Activated T-cell treated with anti-CD3 and anti-CD28 coated beads, Interleukin-2, amount 50 U/mL, for 72 hours (primary cell): ENCODE results near the gene SEC61A2. TPM values are rescaled to one million over a fixed set of nuclear protein-coding genes. Genes with fewer than 3 reads are reported as not detected.
A peak's percentile ranks its signal among the peaks of the same experiment; 100 is the strongest.

Experiments used
- ATAC-seq, 2 donors: fragments of 150-1000 bp; cut with Tn5 transposase; replicated peaks in 1 of 2; 2 replicates each; pipeline ENCODE4 v1.10.0; 2021; ENCODE audit warnings: moderate library complexity in 2 of 2, mild to moderate bottlenecking in 1 of 2
- DNase-seq, 2 donors: peaks; one replicate each; pipeline ENCODE4 v3.0.0; 2021 to 2022; ENCODE audit warnings: mixed read lengths in 1 of 2
- H3K27ac Mint-ChIP-seq: one replicate; pipeline ENCODE4 v1.8.0; 2022; ENCODE audit warnings: mild to moderate bottlenecking, moderate library complexity, mixed read lengths
- H3K27me3 Mint-ChIP-seq: one replicate; pipeline ENCODE4 v1.8.0; 2022; ENCODE audit warnings: low read depth, mixed read lengths
- H3K36me3 Mint-ChIP-seq, 2 donors: one replicate each; pipeline ENCODE4 v1.8.0; 2022; ENCODE audit warnings: mixed read lengths in 2 of 2, mild to moderate bottlenecking in 1 of 2; ENCODE audit not compliant: insufficient read depth in 2 of 2
- H3K4me1 Mint-ChIP-seq: one replicate; pipeline ENCODE4 v1.8.0; 2022; ENCODE audit warnings: low read depth, mixed read lengths
- H3K4me3 Mint-ChIP-seq, 2 donors: one replicate each; pipeline ENCODE4 v1.8.0; 2022; ENCODE audit warnings: mild to moderate bottlenecking in 2 of 2, mixed read lengths in 2 of 2, moderate library complexity in 2 of 2
- H3K9me3 Mint-ChIP-seq, 2 donors: one replicate each; pipeline ENCODE4 v1.8.0; 2022; ENCODE audit warnings: mixed read lengths in 2 of 2
- total RNA-seq, 2 donors: library from RNA; stranded (reverse); gene quantifications; one replicate each; pipeline ENCODE4 v1.2.3, GENCODE V29; 2022

SEC61A2 gene
- total RNA-seq, 2 donors from 2014 or later = 20.3 to 20.9 TPM

DNA sequence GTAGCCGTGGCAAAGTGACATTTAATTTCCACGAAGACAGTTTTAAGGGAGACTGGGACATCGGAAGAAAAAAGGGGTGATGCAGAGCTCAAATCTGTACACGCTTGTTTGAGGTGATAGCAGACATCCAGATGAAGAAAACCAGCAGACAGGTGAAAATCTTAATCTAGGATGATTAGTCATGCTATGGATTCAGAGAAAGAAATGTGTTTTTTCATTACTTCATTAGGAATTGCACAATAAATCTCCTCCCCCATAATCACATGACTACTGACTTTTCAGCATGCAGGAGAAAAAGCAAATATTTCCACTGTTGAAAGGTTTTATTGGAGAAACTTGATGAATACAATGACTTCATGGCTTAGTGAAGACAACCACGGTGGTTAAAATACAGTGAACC lies 63.7 kb downstream of the SEC61A2 start:
- DNase-seq (no peak), ATAC-seq (no peak)
- peaks cover 13 to 20% of the 10 kb centered on the region in 2 donors for H3K36me3 Mint-ChIP-seq
- peaks cover 56% of the 10 kb centered on the region for H3K4me1 Mint-ChIP-seq
- no peaks in the 10 kb centered on the region for H3K27me3 Mint-ChIP-seq
- H3K4me3 Mint-ChIP-seq = peak overlapping the region in 1 of 2 donors; percentile 2
- H3K27ac Mint-ChIP-seq = no peak overlapping the region
- no peaks in the 10 kb centered on the region for H3K9me3 Mint-ChIP-seq

DNA sequence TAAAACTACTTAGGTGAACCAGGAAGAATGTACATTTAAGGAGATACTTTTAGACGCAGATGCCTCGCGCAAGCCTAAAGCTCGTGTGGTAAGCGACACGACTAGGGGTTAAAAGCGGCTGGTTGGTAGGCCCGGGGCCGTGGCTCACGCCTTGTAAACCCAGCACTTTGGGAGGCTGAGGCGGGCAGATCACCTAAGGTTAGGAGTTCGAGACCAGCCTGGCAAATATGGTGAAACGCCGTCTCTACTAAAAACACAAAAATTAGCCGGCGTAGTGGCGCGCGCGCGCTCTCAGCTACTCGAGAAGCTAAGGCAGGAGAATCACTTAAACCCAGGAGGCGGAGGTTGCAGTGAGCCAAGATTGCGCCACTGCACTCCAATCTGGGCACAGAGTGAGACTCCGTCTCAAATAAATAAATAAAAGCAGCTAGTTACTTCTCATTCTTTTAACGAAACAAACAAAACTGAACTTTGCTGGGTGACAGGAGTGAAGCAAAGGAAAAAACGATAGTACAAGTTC lies 65.3 kb downstream of the SEC61A2 start:
- peak; percentile 43 to 51 for DNase-seq
- ATAC-seq = peak in 1 of 2 donors; percentile 14
- Mint-ChIP-seq H3K4me3 (peak overlapping the region; percentile 91 to 99), H3K27ac (peak overlapping the region; percentile 93), H3K9me3 (no peaks in the 10 kb centered on the region), H3K27me3 (no peaks in the 10 kb centered on the region), H3K36me3 (peaks cover 13 to 28% of the 10 kb centered on the region in 2 donors), H3K4me1 (peaks cover 68% of the 10 kb centered on the region)

- ATAC-seq = peak in 1 of 2 donors; percentile 1
- Mint-ChIP-seq H3K36me3 (peaks cover 13 to 28% of the 10 kb centered on the region in 2 donors), H3K4me3 (peak overlapping the region; percentile 91 to 99), H3K4me1 (peaks cover 64% of the 10 kb centered on the region), H3K27me3 (no peaks in the 10 kb centered on the region), H3K27ac (peak overlapping the region; percentile 93), H3K9me3 (no peaks in the 10 kb centered on the region)
- DNase-seq = no peak
Measured at GRCh38 chr10:12195281-12195602, 65.8 kb downstream of the SEC61A2 start.

DNA sequence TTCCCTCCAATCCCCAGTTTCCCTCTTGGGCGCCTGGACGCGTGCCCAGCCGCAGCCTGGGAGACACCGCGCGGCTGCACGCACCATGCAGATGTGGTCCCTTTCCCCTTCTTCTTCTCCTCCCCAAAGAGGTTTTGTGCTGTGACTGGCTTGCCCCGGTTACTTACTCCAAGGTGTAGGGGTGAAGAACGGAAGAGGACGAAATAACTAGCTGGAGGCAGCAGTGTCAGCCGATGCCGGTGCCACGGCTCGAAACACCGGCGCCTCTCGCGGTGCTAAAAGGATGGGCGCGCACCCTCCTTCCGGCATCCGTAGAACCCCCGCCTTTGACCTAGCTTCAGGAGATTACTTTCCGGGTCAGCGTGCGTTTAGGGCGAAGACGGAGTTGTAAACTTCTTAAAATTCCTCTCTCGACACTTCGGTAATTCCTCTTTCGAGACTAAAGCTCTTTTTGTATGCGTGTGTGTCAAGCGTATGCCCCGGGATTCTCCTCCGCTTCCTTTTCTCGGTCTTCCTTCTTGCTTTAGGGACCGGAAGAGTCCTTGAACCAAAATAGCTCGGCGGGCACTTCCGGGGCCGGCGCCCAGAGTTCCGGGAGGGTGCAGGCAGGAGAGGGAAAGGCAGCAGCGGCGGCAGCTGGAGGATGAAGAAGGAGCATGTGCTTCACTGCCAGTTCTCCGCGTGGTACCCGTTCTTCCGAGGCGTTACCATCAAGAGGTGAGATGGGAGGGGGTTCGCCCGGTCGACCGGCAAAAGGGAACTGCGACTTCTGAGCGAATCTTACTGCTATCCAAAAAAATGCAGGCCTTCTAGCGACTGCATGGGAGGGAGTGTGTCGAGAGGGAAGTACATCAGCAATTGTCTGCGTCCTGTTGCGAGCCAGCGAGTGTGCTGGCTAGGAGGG lies 66.4 kb downstream of the SEC61A2 start, which contains the start of the genes CDC123 and NUDT5:
TSS of gene CDC123 (plus strand) at position 586 of the 904 bp plus-strand sequence. CDS start at position 644, 58 bp downstream.
TSS of gene NUDT5 (minus strand) at position 289 of the 904 bp plus-strand sequence. CDS start 9,600 bp downstream, outside the sequence.
- H3K27me3 Mint-ChIP-seq = no peaks in the 10 kb centered on the region
- DNase-seq = peak; percentile 88 to 90
- H3K27ac Mint-ChIP-seq = peak within 1 kb of the TSS; percentile 93
- ATAC-seq = peak; percentile 93 to 96
- H3K4me1 Mint-ChIP-seq = peaks cover 66% of the 10 kb centered on the region
- H3K9me3 Mint-ChIP-seq = no peaks in the 10 kb centered on the region
- H3K36me3 Mint-ChIP-seq = peaks cover 13 to 28% of the 10 kb centered on the region in 2 donors
- H3K4me3 Mint-ChIP-seq = peak within 1 kb of the TSS; percentile 91 to 99

DNA sequence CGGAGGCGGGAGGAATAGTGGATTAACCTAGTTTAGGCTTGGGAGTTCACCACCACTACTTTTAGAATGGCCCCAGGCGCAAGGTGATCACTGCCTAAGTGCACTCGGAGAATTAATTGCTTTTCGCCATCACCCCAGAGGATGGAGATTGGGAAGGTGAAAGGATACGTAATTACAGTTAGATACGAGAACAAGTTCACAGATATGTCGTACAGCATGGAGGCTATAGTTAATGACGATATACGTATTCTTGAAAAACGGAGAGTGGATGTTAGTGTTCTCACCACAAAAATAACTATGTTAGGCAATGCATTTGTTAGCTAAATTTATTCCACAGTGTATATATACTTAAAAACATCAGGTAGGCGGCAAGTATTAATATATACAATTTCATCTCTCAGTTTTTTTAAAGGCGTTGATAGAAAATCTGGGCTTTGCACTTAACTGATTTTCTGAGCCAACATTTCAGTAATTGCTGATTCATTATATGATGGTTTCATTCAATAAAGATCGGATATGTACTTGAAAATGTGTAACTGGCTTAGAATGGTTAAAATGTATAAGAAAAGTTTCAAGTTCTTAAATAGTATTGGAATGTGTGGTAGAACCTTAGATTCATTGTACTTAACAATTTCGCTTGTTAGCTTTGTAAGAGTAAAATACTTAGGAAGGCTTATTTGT lies 67.2 kb downstream of the SEC61A2 start:
- DNase-seq (no peak), ATAC-seq (no peak)
- H3K9me3 Mint-ChIP-seq = no peaks in the 10 kb centered on the region
- H3K27me3 Mint-ChIP-seq = no peaks in the 10 kb centered on the region
- peaks cover 66% of the 10 kb centered on the region for H3K4me1 Mint-ChIP-seq
- H3K36me3 Mint-ChIP-seq = peaks cover 16 to 36% of the 10 kb centered on the region in 2 donors
- H3K4me3 Mint-ChIP-seq = peak overlapping the region; percentile 91 to 99
- peak overlapping the region; percentile 93 for H3K27ac Mint-ChIP-seq

- no peak for DNase-seq
- Mint-ChIP-seq H3K36me3 (peaks cover 17 to 33% of the 10 kb centered on the region in 2 donors), H3K27ac (peak overlapping the region; percentile 59), H3K9me3 (no peaks in the 10 kb centered on the region), H3K27me3 (no peaks in the 10 kb centered on the region), H3K4me1 (peaks cover 58% of the 10 kb centered on the region), H3K4me3 (peak overlapping the region; percentile 50 to 76)
- ATAC-seq = no peak
Measured at GRCh38 chr10:12198156-12198555, 68.7 kb downstream of the SEC61A2 start.

- H3K27me3 Mint-ChIP-seq = no peaks in the 10 kb centered on the region
- no peak for ATAC-seq
- H3K4me3 Mint-ChIP-seq = peak overlapping the region in 1 of 2 donors; percentile 11
- H3K9me3 Mint-ChIP-seq = no peaks in the 10 kb centered on the region
- DNase-seq = no peak
- peak overlapping the region; percentile 74 for H3K27ac Mint-ChIP-seq
- H3K4me1 Mint-ChIP-seq = peaks cover 55% of the 10 kb centered on the region
- H3K36me3 Mint-ChIP-seq = peaks cover 17 to 28% of the 10 kb centered on the region in 2 donors
Measured at GRCh38 chr10:12200850-12201249, 71.4 kb downstream of the SEC61A2 start.

DNA sequence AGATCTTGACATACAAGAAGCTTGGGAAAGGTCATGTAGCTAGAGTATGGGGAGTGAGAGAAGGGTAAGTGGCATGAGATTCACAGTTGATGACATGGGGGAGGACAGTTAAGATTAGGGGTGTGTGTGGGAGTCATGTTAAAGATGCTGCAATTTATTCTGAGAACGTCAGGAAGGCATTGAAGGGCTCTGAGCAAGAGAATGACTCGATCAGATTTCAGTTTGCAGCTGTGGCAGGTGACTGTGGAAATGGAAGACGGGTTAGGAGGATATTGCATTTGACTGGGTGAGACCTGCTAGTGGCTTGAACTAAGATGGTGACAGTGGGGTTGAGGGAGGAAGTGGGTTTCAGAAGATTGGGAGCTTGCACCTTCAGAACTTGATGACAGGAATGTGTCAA lies 72.1 kb downstream of the SEC61A2 start:
- H3K9me3 Mint-ChIP-seq = no peaks in the 10 kb centered on the region
- peaks cover 10 to 23% of the 10 kb centered on the region in 2 donors for H3K36me3 Mint-ChIP-seq
- H3K27me3 Mint-ChIP-seq = no peaks in the 10 kb centered on the region
- ATAC-seq = peak; percentile 59 to 85
- peaks cover 50% of the 10 kb centered on the region for H3K4me1 Mint-ChIP-seq
- H3K27ac Mint-ChIP-seq = peak overlapping the region; percentile 74
- H3K4me3 Mint-ChIP-seq = peak overlapping the region; percentile 11 to 33
- peak in 1 of 2 donors; percentile 6 for DNase-seq

- peak in 1 of 2 donors; percentile 7 for DNase-seq
- peaks cover 46% of the 10 kb centered on the region for H3K4me1 Mint-ChIP-seq
- H3K27me3 Mint-ChIP-seq = no peaks in the 10 kb centered on the region
Measured at GRCh38 chr10:12202226-12202625, 72.7 kb downstream of the SEC61A2 start.

DNA sequence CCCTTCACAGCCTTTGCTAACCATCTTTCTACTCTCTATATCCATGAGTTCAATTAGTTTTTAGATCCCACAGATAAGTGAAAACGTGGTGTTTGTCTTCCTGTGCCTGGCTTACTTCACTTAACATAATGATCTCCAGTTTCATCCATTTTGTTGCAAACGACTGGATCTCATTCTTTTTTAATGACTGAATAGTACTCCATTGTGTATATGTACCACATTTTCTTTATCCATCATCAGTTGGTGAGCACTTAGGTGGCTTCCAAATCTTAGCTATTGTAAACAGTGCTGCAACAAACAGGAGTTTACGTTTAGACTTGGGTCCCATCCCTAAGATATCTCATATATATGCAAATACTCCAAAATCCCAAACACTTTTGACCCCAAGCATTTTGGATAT lies 75.6 kb downstream of the SEC61A2 start:
- H3K4me1 Mint-ChIP-seq = peaks cover 28% of the 10 kb centered on the region

More at GRCh38 chr10:12202226-12202625, 72.7 kb downstream of the SEC61A2 start:
- peaks cover 10 to 25% of the 10 kb centered on the region in 2 donors for H3K36me3 Mint-ChIP-seq
- no peak overlapping the region for H3K27ac Mint-ChIP-seq
- H3K9me3 Mint-ChIP-seq = no peaks in the 10 kb centered on the region
- H3K4me3 Mint-ChIP-seq = no peak overlapping the region
- peak in 1 of 2 donors; percentile 44 for ATAC-seq

DNA sequence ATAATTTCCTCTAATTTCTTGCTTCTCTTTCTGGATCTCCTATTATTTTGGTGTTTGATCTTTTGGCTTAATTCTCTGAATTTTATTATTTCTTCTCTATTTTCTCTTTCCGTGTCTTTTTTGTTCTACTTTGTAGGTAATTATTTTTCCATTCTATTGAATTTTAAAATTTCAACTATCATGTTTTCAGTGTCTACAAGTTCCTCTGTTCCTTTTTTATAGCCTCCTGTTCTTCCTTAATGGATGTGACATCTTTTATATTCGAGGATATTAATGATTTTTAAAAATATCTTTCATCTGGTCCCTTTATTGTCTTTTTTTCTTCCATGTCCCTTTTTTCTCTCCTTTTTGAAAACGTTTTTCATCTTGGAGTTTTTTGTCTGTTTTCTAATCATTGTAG lies 77.6 kb downstream of the SEC61A2 start:
- ATAC-seq = no peak
- DNase-seq = no peak
- H3K27ac Mint-ChIP-seq = peak overlapping the region; percentile 74
- H3K27me3 Mint-ChIP-seq = no peaks in the 10 kb centered on the region
- H3K9me3 Mint-ChIP-seq = no peaks in the 10 kb centered on the region
- peaks cover 13% of the 10 kb centered on the region for H3K4me1 Mint-ChIP-seq
- H3K4me3 Mint-ChIP-seq = no peak overlapping the region
- peaks cover 9 to 27% of the 10 kb centered on the region in 2 donors for H3K36me3 Mint-ChIP-seq

More for the DNA sequence above, 75.6 kb downstream of the SEC61A2 start:
- no peaks in the 10 kb centered on the region for H3K27me3 Mint-ChIP-seq
- H3K4me3 Mint-ChIP-seq = no peak overlapping the region
- no peak overlapping the region for H3K27ac Mint-ChIP-seq
- no peak for DNase-seq
- ATAC-seq = no peak
- H3K9me3 Mint-ChIP-seq = no peaks in the 10 kb centered on the region
- H3K36me3 Mint-ChIP-seq = peaks cover 10 to 26% of the 10 kb centered on the region in 2 donors

- DNase-seq (no peak), ATAC-seq (no peak)
- Mint-ChIP-seq H3K27ac (peak overlapping the region; percentile 48), H3K36me3 (peaks cover 6 to 28% of the 10 kb centered on the region in 2 donors), H3K4me3 (no peak overlapping the region), H3K4me1 (peaks cover 14% of the 10 kb centered on the region), H3K27me3 (no peaks in the 10 kb centered on the region), H3K9me3 (no peaks in the 10 kb centered on the region)
Measured at GRCh38 chr10:12208460-12208859, 79.0 kb downstream of the SEC61A2 start.

DNA sequence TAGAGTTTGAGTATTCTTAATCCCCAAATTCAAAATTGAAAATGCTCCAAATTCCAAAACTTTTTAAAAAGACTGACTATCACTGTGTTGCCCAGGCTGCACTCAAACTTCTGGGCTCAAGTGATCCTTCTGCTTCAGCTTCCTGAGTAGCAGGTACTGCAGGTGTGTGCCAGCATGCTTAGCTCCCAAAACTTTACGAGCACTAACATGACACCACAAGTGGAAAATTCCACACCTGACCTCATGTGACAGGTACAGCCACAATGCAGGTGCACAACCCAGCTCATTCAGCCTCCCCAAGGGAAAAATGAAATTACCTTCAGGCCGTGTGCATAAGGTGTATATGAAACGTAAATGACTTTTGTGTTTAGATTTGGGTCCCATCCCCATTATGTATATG lies 83.0 kb downstream of the SEC61A2 start:
- Mint-ChIP-seq H3K27ac (no peak overlapping the region), H3K27me3 (no peaks in the 10 kb centered on the region), H3K36me3 (peaks cover 5 to 35% of the 10 kb centered on the region in 2 donors), H3K9me3 (no peaks in the 10 kb centered on the region), H3K4me3 (no peak overlapping the region), H3K4me1 (peaks cover 19% of the 10 kb centered on the region)
- DNase-seq (no peak), ATAC-seq (no peak)
